C4-2B (cell line): ENCODE data around the gene ZFP36L2.

ENCODE experiments used
- H3K27ac ChIP-seq: fragments of 450-650 bp; 2 replicates; pipeline ENCODE4 v1.5.1; 2017
- ZFX ChIP-seq: fragments of 450-650 bp; IDR thresholded peaks from 2 replicates; pipeline ENCODE4 v1.6.1; 2017
- TF ChIP-seq, protein P1 (sequence below): fragments of 450-650 bp; conservative IDR thresholded peaks from 2 replicates; pipeline ENCODE4 v1.5.1; 2017; ENCODE audit warnings: mild to moderate bottlenecking

Gene ZFP36L2

DNA sequence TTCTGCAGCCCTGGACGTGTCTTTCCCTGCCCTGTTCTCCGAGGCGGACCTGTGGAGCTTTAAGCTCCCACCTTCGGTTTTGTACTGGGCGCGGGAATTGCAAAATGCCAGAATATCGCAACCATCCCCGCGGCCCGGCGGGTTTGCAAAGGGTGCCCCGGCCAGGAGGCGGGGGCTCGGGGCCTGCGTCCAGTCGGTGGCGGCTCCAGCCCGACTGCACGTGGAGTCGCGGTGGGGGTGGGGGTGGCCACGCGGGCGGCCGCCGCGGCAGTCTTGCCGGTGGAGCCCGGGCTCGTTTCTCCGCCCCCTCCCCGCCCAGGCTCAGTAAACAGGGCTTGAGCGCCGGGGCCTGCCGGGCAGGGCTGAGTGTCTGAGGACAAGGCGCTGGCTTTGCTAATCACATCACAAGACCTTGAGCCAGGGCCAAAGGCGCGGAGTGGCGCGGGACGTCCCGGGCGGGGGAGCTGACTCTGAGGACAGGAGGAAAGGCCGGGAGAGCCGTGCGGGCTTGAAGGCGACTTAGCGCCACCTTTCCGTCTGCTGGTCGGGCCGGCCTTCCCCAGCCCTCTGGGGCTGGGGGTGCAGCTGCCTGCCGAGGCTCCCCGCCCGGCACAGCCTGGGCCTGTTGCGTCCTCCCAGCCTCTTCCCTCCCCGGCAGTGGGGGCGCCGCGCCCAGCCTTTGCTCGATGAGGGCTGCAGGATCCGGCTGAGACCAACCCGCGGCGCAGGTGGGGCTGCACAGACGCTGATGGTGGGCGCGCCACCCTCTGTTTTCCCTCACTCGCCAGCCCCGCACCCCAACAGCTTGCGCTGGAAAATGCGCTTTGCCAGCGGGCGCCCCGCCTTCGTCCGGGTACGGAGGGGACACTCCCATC, 786 bp upstream of the ZFP36L2 start:
- TF ChIP-seq, protein P1, sequence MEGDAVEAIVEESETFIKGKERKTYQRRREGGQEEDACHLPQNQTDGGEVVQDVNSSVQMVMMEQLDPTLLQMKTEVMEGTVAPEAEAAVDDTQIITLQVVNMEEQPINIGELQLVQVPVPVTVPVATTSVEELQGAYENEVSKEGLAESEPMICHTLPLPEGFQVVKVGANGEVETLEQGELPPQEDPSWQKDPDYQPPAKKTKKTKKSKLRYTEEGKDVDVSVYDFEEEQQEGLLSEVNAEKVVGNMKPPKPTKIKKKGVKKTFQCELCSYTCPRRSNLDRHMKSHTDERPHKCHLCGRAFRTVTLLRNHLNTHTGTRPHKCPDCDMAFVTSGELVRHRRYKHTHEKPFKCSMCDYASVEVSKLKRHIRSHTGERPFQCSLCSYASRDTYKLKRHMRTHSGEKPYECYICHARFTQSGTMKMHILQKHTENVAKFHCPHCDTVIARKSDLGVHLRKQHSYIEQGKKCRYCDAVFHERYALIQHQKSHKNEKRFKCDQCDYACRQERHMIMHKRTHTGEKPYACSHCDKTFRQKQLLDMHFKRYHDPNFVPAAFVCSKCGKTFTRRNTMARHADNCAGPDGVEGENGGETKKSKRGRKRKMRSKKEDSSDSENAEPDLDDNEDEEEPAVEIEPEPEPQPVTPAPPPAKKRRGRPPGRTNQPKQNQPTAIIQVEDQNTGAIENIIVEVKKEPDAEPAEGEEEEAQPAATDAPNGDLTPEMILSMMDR, result peak; percentile 15; the same call in 1 of the 2 replicates
- no peak for TF ChIP-seq ZFX
- peak overlapping the region; percentile 96 for H3K27ac ChIP-seq

DNA sequence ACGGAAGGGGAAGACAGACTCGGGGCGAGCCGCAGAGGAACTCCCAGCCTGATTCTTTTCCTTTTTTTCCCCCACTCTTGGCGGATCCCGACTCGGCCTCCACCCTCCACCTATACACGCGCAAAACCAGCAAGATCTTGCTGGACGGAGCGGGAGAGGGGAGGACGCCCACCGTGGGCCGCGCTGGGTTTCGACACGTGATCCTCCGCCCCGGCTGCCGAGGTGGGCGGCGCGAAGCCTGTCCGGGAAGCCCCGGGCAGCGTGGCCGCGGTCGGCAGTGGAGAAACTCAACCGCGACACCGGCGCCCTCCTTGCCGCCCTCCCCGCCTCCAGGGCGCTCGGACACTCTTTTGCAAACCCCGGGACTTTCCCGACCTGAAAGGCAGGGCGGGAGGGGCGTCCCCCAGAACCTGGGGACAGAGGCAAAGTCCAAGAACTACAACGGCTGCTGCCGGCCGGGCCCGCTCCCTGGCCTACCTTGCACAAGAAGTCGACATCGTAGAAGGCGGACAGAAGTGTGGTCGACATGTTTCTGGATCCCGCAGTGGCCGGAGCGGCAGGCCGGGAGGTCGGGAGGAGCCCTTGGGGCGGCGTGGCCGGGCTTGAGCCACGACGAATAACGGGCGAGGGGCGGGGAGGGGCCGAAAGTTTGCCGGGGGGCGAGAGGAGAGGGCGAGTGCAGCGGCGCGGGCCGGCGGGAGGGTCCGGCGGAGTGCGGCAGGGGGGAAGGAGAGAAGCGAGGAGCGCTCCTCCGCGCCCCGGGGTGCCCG, 433 bp downstream of the ZFP36L2 start:
- peak overlapping the region; percentile 96 for H3K27ac ChIP-seq
- TF ChIP-seq, protein P1, result no peak
- TF ChIP-seq ZFX, result peak; percentile 38

DNA sequence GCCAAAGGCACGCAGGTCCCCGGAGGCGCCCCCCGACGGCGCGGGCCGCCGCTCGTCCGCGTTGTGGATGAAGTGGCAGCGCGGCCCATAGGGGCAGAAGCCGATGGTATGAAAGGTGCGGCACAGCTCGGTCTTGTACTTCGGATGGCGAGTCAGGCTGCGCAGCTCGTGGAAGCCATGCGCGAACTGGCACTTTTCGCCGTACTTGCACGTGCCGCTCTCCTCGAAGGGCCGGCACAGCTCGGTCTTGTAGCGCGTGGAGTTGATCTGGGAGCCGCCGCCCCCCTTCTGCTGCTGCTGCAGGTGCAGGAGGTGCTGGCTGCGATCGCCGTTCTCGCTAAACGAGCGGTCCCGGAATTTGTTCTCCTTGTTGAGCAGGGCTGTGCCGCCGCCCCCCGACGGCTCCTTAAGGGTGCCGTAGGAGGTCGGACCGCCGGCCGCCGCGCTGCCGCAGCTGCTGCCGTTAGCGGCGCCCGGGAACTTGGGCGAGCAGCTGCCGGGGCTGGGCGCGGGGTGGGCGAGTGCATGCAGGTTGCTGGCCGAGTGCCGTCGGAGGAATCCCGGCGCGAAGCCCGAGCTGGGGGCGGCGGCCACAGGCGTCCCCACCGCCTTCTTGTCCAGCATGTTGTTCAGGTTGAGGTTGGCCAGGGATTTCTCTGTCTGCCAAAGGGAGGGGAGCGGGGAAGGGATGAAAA, 1.2 kb downstream of the ZFP36L2 start:
- peak overlapping the region; percentile 96 for H3K27ac ChIP-seq
- no peak for TF ChIP-seq ZFX
- TF ChIP-seq, protein P1, result no peak

DNA sequence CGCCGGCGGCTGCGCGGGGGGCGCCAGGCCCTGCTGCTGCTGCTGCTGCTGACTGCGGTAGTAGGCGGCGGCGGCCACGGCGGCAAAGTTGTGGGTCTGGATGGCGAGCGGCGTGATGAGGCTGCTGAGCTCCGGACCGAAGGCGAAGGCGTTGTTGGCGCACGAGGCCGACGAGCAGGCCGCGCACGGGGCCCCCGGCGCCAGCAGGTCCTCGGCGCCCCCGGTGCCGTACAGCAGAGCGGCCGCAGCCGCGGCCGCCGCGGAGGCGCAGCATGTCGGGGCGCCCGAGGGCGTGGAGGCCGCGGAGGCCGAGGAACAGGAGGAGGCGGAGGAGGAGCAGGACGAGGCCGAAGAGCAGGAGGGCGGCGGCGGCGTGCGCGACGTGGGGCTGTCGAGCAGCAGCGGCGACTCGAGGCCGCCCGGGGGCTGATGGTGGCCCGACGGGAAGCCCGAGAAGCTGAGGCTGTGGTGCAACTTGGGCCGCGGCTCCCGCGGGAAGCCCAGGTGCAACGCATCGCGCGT, 1.8 kb downstream of the ZFP36L2 start:
- peak overlapping the region; percentile 96 for H3K27ac ChIP-seq
- TF ChIP-seq ZFX, result no peak
- TF ChIP-seq, protein P1, result no peak

DNA sequence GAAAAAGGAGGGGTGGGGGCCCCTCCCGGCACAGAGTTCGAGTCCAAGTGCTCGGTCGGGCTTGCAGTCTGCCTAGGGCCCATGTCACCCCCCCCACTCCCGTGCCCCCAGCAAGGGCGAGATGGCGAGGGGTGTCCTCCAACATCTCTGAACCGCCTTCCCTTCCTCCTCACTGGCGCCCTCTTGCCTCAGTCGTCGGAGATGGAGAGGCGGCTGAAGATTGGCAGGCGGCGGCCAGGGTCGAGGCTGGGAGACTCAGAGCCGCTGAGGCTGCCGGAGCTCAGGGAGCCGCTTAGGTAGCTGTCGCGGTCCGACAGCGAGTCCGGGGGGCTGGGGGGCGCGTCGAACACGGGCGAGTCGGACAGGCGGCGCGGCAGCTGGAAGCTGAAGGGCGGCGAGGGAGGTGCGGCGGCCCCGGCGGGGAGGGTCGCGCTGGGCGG, 2.3 kb downstream of the ZFP36L2 start:
- H3K27ac ChIP-seq, result no peak overlapping the region
- TF ChIP-seq ZFX, result no peak
- TF ChIP-seq, protein P1, result peak; percentile 16

DNA sequence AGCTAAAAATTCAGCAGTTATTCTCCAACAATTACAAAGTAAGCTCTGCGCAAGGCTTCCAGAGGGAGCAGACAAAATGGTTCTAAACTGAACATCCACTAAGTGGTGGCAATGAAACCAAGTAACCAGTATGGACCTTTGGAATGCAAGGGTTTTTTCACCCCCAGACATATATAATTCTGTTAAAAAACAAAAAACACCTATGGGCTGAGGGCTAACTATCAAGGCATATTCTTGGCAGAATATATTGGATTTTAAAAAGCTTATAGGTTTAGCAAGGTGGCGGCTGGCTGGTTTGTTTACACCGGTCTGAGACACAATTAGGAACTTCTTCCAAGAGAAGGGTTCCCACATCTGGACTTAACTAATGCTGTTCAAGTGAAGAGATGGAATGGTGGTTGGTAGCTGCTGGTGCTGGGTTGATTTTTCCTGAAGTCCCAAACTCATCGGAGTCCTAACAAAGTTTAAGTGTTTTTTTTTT, 2.8 kb downstream of the ZFP36L2 start:
- TF ChIP-seq, protein P1, result no peak
- no peak for TF ChIP-seq ZFX
- H3K27ac ChIP-seq, result no peak overlapping the region
